ENCODE results near the gene AKAP8L.

The AKAP8L gene

GRCh38 chr19:15448778-15449619 lies 30.2 kb upstream of the AKAP8L start:
- no peak for DNase-seq (ENCODE audit: low spot score)

GRCh38 chr19:15448044-15448777 lies 29.4 kb upstream of the AKAP8L start:
- DNase-seq (ENCODE audit: low spot score), result no peak

GRCh38 chr19:15447057-15447456 lies 28.3 kb upstream of the AKAP8L start:
- no peak for DNase-seq (ENCODE audit: low spot score)

- DNase-seq (ENCODE audit: low spot score), result no peak
These were observed 27.1 kb upstream of the AKAP8L start for GRCh38 chr19:15445807-15446376.

GRCh38 chr19:15445227-15445605 lies 26.4 kb upstream of the AKAP8L start:
- no peak for DNase-seq (ENCODE audit: low spot score)

- no peak for DNase-seq (ENCODE audit: low spot score)
These were observed 25.9 kb upstream of the AKAP8L start for GRCh38 chr19:15444505-15445226.

- no peak for DNase-seq (ENCODE audit: low spot score)
These were observed 25.1 kb upstream of the AKAP8L start for GRCh38 chr19:15443838-15444237.

GRCh38 chr19:15443325-15443724 lies 24.5 kb upstream of the AKAP8L start:
- DNase-seq (ENCODE audit: low spot score), result no peak

GRCh38 chr19:15442142-15442920 lies 23.5 kb upstream of the AKAP8L start:
- no peak for DNase-seq (ENCODE audit: low spot score)

GRCh38 chr19:15441317-15441716 lies 22.5 kb upstream of the AKAP8L start:
- DNase-seq (ENCODE audit: low spot score), result no peak

- DNase-seq (ENCODE audit: low spot score), result no peak
These were observed 21.2 kb upstream of the AKAP8L start for GRCh38 chr19:15439821-15440641.

- DNase-seq (ENCODE audit: low spot score), result no peak
These were observed 20.5 kb upstream of the AKAP8L start for GRCh38 chr19:15439078-15439799.

- no peak for DNase-seq (ENCODE audit: low spot score)
These were observed 19.8 kb upstream of the AKAP8L start for GRCh38 chr19:15438577-15438976.

GRCh38 chr19:15438124-15438496 lies 19.3 kb upstream of the AKAP8L start:
- DNase-seq (ENCODE audit: low spot score), result no peak

GRCh38 chr19:15437355-15438123 lies 18.8 kb upstream of the AKAP8L start:
- DNase-seq (ENCODE audit: low spot score), result no peak

- DNase-seq (ENCODE audit: low spot score), result no peak
These were observed 18.0 kb upstream of the AKAP8L start for GRCh38 chr19:15436826-15437110.

GRCh38 chr19:15436012-15436825 lies 17.4 kb upstream of the AKAP8L start:
- no peak for DNase-seq (ENCODE audit: low spot score)

- DNase-seq (ENCODE audit: low spot score), result peak; percentile 15
These were observed 14.8 kb upstream of the AKAP8L start for GRCh38 chr19:15433519-15434069.
